Sigmoid colon (tissue), 7 donors: ENCODE data around the gene PRDX6. TPM values are rescaled to one million over a fixed set of nuclear protein-coding genes. Genes with fewer than 3 reads are reported as not detected.
A peak's percentile ranks its signal among the peaks of the same experiment; 100 is the strongest.

Experiments used
- DNase-seq: peaks from one replicate; pipeline ENCODE4 v3.0.0-alpha.2; 2019
- H3K27ac ChIP-seq, 4 donors: fragments of 200-600 bp; sonication (generic); one replicate each; pipeline ENCODE4 v1.5.1; 2016 to 2019; ENCODE audit warnings: mild to moderate bottlenecking in 1 of 4
- H3K27me3 ChIP-seq, 3 donors: fragments of 200-600 bp; sonication (generic); one replicate each; pipeline ENCODE4 v1.5.1; 2019; ENCODE audit warnings: mild to moderate bottlenecking in 1 of 3
- H3K36me3 ChIP-seq, 4 donors: fragments of 200-600 bp; sonication (generic); one replicate each; pipeline ENCODE4 v1.5.1; 2016 to 2019
- H3K4me1 ChIP-seq, 4 donors: fragments of 200-600 bp; sonication (generic); one replicate each; pipeline ENCODE4 v1.5.1; 2017 to 2019
- H3K4me3 ChIP-seq, 4 donors: fragments of 200-600 bp; sonication (generic); one replicate each; pipeline ENCODE4 v1.5.1; 2017 to 2019; ENCODE audit warnings: mild to moderate bottlenecking in 2 of 4, moderate library complexity in 1 of 4
- H3K9me3 ChIP-seq, 4 donors: fragments of 200-600 bp in 3 of 4; sonication (generic) in 3 of 4; one replicate each; pipeline versions ENCODE4 v1.5.1 to v1.6.1; 2013 to 2019
- EP300 ChIP-seq, 4 donors: sonication (generic); formaldehyde crosslinking; IDR thresholded peaks; one replicate each; pipeline ENCODE4 v1.6.1; 2017; ENCODE audit warnings: antibody characterized with exemption in 4 of 4
- POLR2A ChIP-seq, 2 donors: fragments of 450-650 bp; IDR thresholded peaks; one replicate each; pipeline ENCODE4 v1.6.1; 2016; ENCODE audit warnings: antibody characterized with exemption in 2 of 2, mild to moderate bottlenecking in 2 of 2, moderate library complexity in 2 of 2
- POLR2AphosphoS5 ChIP-seq, 4 donors: sonication (generic); formaldehyde crosslinking; IDR thresholded peaks; one replicate each; pipeline ENCODE4 v1.6.1; 2017; ENCODE audit warnings: antibody characterized with exemption in 4 of 4
- WGBS, 2 donors: extraction: QIAGEN DNeasy Blood & Tissue Kit; methylation state at CpG; one replicate each; pipeline ENCODE4 v1.1.7; 2013; 5-methylcytosine and 5-hydroxymethylcytosine counted together
- intact Hi-C: fragments of 100-400 bp; cut with DNase I; formaldehyde crosslinking; loops from one replicate; pipeline ENCODE4 v1.15.1; 2023
- polyA plus RNA-seq, 3 donors: library from polyadenylated mRNA; stranded (reverse); fragments of 200-250 nt; gene quantifications; one replicate each; pipeline ENCODE4 v1.2.3, GENCODE V29; 2013
- total RNA-seq, 4 donors: library from RNA; depleted of rRNA; stranded (reverse); fragments of >200 nt; gene quantifications; one replicate each; pipeline ENCODE4 v1.1.0, GENCODE V29; 2016
- TF ChIP-seq, protein P1 (sequence below), 4 experiments: fragments of 450-650 bp in 3 of 4; fragments of 200-600 bp in 1 of 4; IDR thresholded peaks; one replicate each; pipeline ENCODE4 v1.5.1; 2016 to 2019; ENCODE audit warnings: antibody characterized with exemption in 4 of 4, mild to moderate bottlenecking in 3 of 4, moderate library complexity in 2 of 4
- donor health status: healthy with polysubstance abuse.
- donor health status: Bipolar disorder and iron deficiency.
- donor health status: healthy.

Gene PRDX6
- total and polyA plus RNA-seq, 7 donors: 128 to 804 (median 205) TPM

DNA sequence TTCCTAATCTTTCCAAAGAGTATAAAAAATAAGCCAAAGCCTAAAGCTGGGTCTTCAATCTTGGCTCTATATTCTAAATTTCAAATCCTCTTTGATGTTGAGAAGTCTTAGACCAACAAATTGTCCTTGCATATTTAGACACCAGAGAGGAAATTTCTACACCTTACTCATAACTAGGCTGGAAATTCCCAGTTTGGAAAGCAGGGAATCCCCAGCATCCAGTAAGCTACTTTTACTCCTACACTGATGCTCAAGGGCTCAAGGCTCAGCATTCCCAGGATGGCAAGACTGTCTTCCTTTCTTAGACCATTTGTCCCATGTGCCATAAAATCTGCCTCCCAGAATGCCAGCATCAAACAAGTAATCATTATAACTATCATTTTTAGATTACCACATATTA, 28.3 kb downstream of the PRDX6 start:
- intact Hi-C loops: no loop called here
- no peak for DNase-seq
- H3K4me3 ChIP-seq: no peak overlapping the region
- TF ChIP-seq, protein P1, sequence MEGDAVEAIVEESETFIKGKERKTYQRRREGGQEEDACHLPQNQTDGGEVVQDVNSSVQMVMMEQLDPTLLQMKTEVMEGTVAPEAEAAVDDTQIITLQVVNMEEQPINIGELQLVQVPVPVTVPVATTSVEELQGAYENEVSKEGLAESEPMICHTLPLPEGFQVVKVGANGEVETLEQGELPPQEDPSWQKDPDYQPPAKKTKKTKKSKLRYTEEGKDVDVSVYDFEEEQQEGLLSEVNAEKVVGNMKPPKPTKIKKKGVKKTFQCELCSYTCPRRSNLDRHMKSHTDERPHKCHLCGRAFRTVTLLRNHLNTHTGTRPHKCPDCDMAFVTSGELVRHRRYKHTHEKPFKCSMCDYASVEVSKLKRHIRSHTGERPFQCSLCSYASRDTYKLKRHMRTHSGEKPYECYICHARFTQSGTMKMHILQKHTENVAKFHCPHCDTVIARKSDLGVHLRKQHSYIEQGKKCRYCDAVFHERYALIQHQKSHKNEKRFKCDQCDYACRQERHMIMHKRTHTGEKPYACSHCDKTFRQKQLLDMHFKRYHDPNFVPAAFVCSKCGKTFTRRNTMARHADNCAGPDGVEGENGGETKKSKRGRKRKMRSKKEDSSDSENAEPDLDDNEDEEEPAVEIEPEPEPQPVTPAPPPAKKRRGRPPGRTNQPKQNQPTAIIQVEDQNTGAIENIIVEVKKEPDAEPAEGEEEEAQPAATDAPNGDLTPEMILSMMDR (IDR thresholded peaks at IDR 0.05): no peak
- TF ChIP-seq POLR2AphosphoS5 (IDR thresholded peaks at IDR 0.05) (no peak), POLR2A (IDR thresholded peaks at IDR 0.05) (no peak), EP300 (IDR thresholded peaks at IDR 0.05) (no peak)
- no peaks in the 10 kb centered on the region for H3K27me3 ChIP-seq
- H3K36me3 ChIP-seq: no peaks in the 10 kb centered on the region
- H3K4me1 ChIP-seq: peaks cover 0 to 34% (median 9%) of the 10 kb centered on the region in 4 donors
- no peaks in the 10 kb centered on the region for H3K9me3 ChIP-seq
- H3K27ac ChIP-seq: no peak overlapping the region

DNA sequence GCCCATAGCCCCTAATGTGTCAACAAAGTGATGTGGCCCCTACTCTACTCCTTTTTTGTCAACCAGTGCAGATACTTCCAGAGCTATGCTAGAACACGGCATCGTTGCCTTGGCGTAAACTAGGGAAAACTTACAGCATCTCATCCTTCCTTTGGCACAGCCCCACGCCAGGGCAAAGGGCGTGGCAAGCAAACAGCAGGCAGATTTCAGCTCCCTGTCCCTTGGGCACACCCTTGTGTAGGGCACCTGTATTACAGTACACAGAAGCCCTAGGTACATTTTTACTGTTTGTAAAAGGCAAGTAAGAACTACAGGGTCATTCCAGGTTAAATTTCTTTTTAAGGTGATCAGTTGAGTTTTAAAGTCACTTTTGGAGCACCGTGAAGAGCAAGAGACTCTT, 29.3 kb downstream of the PRDX6 start:
- H3K27ac ChIP-seq: peak overlapping the region in 3 of 4 donors; percentile 64 to 74 (median 64)
- no peak overlapping the region for H3K4me3 ChIP-seq
- no peaks in the 10 kb centered on the region for H3K9me3 ChIP-seq
- DNase-seq: no peak
- 20 to 76% methylated on average over 6 of the region's 6 CpGs for WGBS, 2 donors
- peaks cover 0 to 34% (median 9%) of the 10 kb centered on the region in 4 donors for H3K4me1 ChIP-seq
- intact Hi-C loops: no loop called here
- no peaks in the 10 kb centered on the region for H3K36me3 ChIP-seq
- TF ChIP-seq, protein P1 (IDR thresholded peaks at IDR 0.05): peak in 1 of 4 experiments; percentile 25
- TF ChIP-seq EP300 (IDR thresholded peaks at IDR 0.05): no peak
- H3K27me3 ChIP-seq: no peaks in the 10 kb centered on the region

DNA sequence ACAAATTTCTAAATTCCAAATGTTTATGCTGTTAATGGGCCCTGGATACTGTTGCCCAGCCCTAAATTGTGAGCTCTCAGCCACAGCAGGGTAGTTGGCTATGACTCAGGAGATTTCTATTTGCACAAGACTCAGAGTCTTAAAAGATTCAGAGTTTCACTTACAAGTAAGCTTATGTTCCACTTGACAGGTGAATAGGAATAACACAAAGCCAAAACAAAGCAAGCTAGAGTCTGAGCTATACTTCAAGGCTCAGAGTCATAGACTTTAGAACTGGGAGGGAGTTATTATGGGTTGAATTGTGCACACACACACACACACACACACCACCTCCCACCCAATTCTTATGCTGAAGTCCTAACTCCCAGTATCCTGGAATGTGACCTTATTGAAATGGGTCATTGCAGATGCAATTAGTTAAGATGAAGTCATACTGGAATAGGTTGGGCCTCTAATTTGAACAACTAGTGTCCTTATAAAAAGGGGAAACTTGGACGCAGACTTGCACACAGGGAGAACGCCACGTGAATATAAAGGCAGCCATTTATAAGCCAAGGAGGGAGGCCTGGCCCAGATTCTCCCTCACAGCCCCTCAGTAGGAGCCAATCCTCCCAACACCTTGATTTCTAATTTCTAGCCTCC, 30.2 kb downstream of the PRDX6 start:
- intact Hi-C loops: no loop called here
- 84 to 88% methylated on average over 3 of the region's 3 CpGs for WGBS, 2 donors
- no peak for DNase-seq
- H3K4me3 ChIP-seq: no peak overlapping the region
- no peaks in the 10 kb centered on the region for H3K27me3 ChIP-seq
- H3K9me3 ChIP-seq: no peaks in the 10 kb centered on the region
- no peak for TF ChIP-seq POLR2AphosphoS5 (IDR thresholded peaks at IDR 0.05)
- TF ChIP-seq, protein P1 (IDR thresholded peaks at IDR 0.05): peak in 1 of 4 experiments; percentile 6
- peaks cover 0 to 34% (median 9%) of the 10 kb centered on the region in 4 donors for H3K4me1 ChIP-seq
- H3K36me3 ChIP-seq: no peaks in the 10 kb centered on the region
- H3K27ac ChIP-seq: peak overlapping the region; percentile 63 to 74 (median 64)

DNA sequence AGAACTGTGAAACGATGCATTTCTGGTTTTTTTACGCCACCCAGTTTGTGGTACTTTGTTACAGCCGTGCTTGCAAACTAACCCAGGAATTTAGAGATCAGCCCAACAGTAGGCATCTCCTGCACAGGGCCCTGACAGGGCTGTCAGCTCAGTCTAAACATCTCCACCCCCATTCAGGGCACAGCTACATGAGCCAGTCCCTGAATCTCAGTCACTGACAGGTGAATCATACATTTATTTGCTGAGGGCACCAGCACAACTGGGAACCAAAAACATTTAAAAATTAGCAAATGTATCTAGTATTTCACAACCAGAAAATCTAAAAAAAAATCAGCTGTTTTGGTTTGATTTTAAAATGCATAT, 30.7 kb downstream of the PRDX6 start:
- no peaks in the 10 kb centered on the region for H3K27me3 ChIP-seq
- TF ChIP-seq, protein P1 (IDR thresholded peaks at IDR 0.05): no peak
- TF ChIP-seq EP300 (IDR thresholded peaks at IDR 0.05) (no peak), POLR2A (IDR thresholded peaks at IDR 0.05) (no peak), POLR2AphosphoS5 (IDR thresholded peaks at IDR 0.05) (no peak)
- peaks cover 0 to 33% (median 9%) of the 10 kb centered on the region in 4 donors for H3K4me1 ChIP-seq
- H3K27ac ChIP-seq: peak overlapping the region; percentile 63 to 74 (median 64)
- DNase-seq: no peak
- no peak overlapping the region for H3K4me3 ChIP-seq
- intact Hi-C loops: no loop called here
- WGBS, 2 donors: 87 to 91% methylated on average over 3 of the region's 3 CpGs
- no peaks in the 10 kb centered on the region for H3K9me3 ChIP-seq
- H3K36me3 ChIP-seq: no peaks in the 10 kb centered on the region

DNA sequence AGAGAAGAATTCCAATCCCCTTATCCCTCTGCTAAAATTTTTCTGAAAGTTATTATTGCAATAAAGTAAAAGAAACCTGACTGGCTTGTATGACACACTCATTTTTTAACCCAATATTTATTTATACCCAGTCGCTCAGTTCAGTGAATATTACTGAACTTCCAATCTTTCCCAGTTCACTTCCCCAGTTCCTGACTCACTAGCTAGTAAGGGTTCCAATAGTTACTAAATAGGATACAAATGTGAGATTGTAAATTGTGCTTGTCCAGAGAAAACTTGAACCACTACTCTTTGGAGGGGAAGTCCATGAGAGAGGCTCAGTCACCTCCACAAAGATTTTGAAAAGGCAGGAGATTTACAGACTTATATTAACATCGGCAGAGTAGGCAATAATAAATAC, 31.4 kb downstream of the PRDX6 start:
- TF ChIP-seq, protein P1 (IDR thresholded peaks at IDR 0.05): no peak
- TF ChIP-seq EP300 (IDR thresholded peaks at IDR 0.05) (no peak), POLR2A (IDR thresholded peaks at IDR 0.05) (no peak), POLR2AphosphoS5 (IDR thresholded peaks at IDR 0.05) (no peak)

More for the DNA sequence above, 31.4 kb downstream of the PRDX6 start:
- no peak for DNase-seq
- Histone ChIP-seq H3K4me3 (no peak overlapping the region), H3K27ac (peak overlapping the region in 1 of 4 donors; percentile 74), H3K4me1 (peaks cover 0 to 26% (median 9%) of the 10 kb centered on the region in 4 donors), H3K9me3 (no peaks in the 10 kb centered on the region), H3K36me3 (no peaks in the 10 kb centered on the region), H3K27me3 (no peaks in the 10 kb centered on the region)
- 88 to 94% methylated on average over 2 of the region's 2 CpGs for WGBS, 2 donors
- intact Hi-C loops: no loop called here
